ENCODE data around the gene TSHZ3.

- TF ChIP-seq CTCF (IDR thresholded peaks at IDR 0.05) (no peak), POLR2A (IDR thresholded peaks at IDR 0.05) (no peak)
Measured at GRCh38 chr19:31332096-31332495, 17.1 kb downstream of the TSHZ3 start.
